ENCODE results near the gene OR4E1. TPM values are rescaled to one million over a fixed set of nuclear protein-coding genes. Genes with fewer than 3 reads are reported as not detected.
"Not testable (repeated sequence)": the region's sequence is repeated elsewhere in the genome, so short reads cannot be mapped to it uniquely, and the experiment has no call there.

OR4E1 gene
- total RNA-seq, 4 donors from 2014 or later, result not detected

DNA sequence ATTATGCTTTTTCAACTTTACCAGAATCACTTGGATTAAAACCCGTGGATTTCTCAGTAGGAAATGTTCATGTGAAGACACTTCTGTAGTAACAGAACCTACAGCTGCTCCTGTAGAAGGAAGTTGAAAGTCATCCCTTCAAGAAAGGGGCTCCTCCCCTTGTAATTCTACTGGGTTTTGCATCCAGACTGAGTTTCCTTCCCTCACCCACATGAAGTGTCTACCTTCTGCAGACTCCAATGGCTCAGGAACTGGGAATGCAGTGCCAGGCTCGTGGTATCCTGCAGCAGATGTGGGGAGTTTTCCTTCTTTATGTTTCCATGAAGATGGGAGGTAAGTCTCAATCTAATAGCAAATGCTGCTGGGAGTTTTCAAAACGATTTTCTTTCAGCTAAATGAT is 30.9 kb downstream of the OR4E1 start:
- TF ChIP-seq, protein P1, sequence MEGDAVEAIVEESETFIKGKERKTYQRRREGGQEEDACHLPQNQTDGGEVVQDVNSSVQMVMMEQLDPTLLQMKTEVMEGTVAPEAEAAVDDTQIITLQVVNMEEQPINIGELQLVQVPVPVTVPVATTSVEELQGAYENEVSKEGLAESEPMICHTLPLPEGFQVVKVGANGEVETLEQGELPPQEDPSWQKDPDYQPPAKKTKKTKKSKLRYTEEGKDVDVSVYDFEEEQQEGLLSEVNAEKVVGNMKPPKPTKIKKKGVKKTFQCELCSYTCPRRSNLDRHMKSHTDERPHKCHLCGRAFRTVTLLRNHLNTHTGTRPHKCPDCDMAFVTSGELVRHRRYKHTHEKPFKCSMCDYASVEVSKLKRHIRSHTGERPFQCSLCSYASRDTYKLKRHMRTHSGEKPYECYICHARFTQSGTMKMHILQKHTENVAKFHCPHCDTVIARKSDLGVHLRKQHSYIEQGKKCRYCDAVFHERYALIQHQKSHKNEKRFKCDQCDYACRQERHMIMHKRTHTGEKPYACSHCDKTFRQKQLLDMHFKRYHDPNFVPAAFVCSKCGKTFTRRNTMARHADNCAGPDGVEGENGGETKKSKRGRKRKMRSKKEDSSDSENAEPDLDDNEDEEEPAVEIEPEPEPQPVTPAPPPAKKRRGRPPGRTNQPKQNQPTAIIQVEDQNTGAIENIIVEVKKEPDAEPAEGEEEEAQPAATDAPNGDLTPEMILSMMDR (IDR thresholded peaks at IDR 0.05), result no peak
- TF ChIP-seq POLR2AphosphoS5 (IDR thresholded peaks at IDR 0.05) (no peak), EP300 (IDR thresholded peaks at IDR 0.05) (no peak), POLR2A (IDR thresholded peaks at IDR 0.05) (no peak)
- H3K27me3 ChIP-seq, result no peaks in the 10 kb centered on the region
- no peak overlapping the region for H3K4me3 ChIP-seq
- H3K9me3 ChIP-seq, result no peaks in the 10 kb centered on the region
- H3K4me1 ChIP-seq, result no peaks in the 10 kb centered on the region
- no peaks in the 10 kb centered on the region for H3K36me3 ChIP-seq
- no peak for ATAC-seq
- no peak overlapping the region for H3K27ac ChIP-seq
- WGBS, 2 donors (ENCODE audit: low coverage in 1 of 2), result 39 to 62% methylated on average over 3 of the region's 3 CpGs

- WGBS, 2 donors (ENCODE audit: low coverage in 1 of 2), result 71 to 82% methylated on average over 3 to 4 of the region's 4 CpGs
- Histone ChIP-seq H3K4me1 (no peaks in the 10 kb centered on the region), H3K4me3 (no peak within 1 kb of the TSS)
Observed at GRCh38 chr14:21634840-21635239, 38.8 kb downstream of the OR4E1 start, which contains the start of gene OR10G2. Gene OR10G2, minus strand, starts transcription at chr14:21634940. Its CDS starts 98 bp downstream, at chr14:21634842.

GRCh38 chr14:21631084-21631483 is 42.5 kb downstream of the OR4E1 start:
- H3K27me3 ChIP-seq, result peaks cover 5% of the 10 kb centered on the region
- TF ChIP-seq, protein P1 (IDR thresholded peaks at IDR 0.05), result no peak
- TF ChIP-seq POLR2AphosphoS5 (IDR thresholded peaks at IDR 0.05) (no peak), EP300 (IDR thresholded peaks at IDR 0.05) (no peak), POLR2A (IDR thresholded peaks at IDR 0.05) (no peak)
- ATAC-seq, result no peak
- no peaks in the 10 kb centered on the region for H3K9me3 ChIP-seq
- H3K27ac ChIP-seq, result no peak overlapping the region
- H3K4me3 ChIP-seq, result no peak overlapping the region
- no peaks in the 10 kb centered on the region for H3K4me1 ChIP-seq
- H3K36me3 ChIP-seq, result no peaks in the 10 kb centered on the region
- WGBS, 2 donors (ENCODE audit: low coverage in 1 of 2), result 29 to 33% methylated on average over 3 of the region's 3 CpGs

More at GRCh38 chr14:21634840-21635239, 38.8 kb downstream of the OR4E1 start, which contains the start of gene OR10G2:
- no peaks in the 10 kb centered on the region for H3K27me3 ChIP-seq
- H3K27ac ChIP-seq, result no peak within 1 kb of the TSS
- TF ChIP-seq POLR2AphosphoS5 (IDR thresholded peaks at IDR 0.05) (no peak), EP300 (IDR thresholded peaks at IDR 0.05) (no peak), POLR2A (IDR thresholded peaks at IDR 0.05) (no peak)
- TF ChIP-seq, protein P1 (IDR thresholded peaks at IDR 0.05), result no peak
- H3K9me3 ChIP-seq, result no peaks in the 10 kb centered on the region
- H3K36me3 ChIP-seq, result no peaks in the 10 kb centered on the region
- ATAC-seq, result no peak

DNA sequence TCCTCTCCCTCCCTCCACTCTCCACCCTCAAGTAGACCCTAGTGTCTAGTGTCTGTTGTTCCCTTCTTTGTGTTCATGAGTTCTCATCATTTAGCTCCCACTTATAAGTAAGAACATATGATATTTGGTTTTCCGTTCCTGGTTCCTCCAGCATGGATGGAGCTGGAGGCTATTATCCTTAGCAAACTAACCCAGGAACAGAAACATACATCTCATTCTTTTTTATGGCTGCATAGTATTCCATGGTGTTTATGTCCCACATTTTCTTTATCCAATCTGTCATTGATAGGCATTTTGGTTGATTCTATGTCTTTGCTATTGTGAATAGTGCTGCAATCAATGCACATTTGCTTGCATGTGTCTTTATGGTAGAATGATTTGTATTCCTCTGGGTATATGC is 43.1 kb downstream of the OR4E1 start:
- not testable (repeated sequence) for H3K4me3 ChIP-seq, H3K27me3 ChIP-seq, H3K9me3 ChIP-seq, ATAC-seq, H3K36me3 ChIP-seq, H3K27ac ChIP-seq, H3K4me1 ChIP-seq
- WGBS, 2 donors (ENCODE audit: low coverage in 1 of 2), result 91 to 100% methylated on average over 1 of the region's 1 CpG

DNA sequence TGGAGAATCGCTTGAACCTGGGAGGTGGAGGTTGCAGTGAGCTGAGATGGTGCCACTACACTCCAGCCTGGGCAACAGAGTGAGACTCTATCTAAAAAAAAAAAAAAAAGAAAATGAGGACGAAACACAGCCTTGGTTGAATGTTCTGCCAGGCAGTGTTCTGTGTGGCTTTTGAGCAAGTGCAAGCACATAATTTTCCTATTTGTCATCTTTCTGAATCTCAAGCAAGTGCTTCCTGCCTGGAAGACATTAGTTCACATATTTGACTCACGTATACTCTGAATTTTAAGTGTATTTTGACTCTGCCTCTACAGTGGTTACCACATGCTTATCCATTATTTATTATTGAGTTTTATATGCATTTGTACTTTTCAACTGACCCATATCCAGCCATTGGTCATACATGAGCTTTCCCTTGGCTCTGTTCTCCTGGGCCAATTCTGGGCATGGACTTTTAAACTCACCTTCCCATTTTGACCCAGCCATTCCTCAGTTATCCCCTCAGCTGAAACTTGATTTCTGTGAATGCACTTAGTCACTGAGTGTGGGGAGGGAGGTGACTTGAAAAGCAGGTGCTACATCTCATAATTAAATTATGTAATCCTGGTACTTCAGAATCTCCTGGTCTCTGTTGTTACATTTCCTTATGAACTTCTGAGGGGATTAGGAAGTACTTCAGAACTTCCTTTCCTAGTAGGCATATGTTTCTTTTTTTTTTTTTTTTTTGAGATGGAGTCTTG is 47.0 kb downstream of the OR4E1 start:
- Histone ChIP-seq H3K9me3 (no peaks in the 10 kb centered on the region), H3K36me3 (no peaks in the 10 kb centered on the region), H3K4me3 (no peak overlapping the region), H3K27ac (no peak overlapping the region), H3K27me3 (peaks cover 8% of the 10 kb centered on the region), H3K4me1 (no peaks in the 10 kb centered on the region)
- no peak for ATAC-seq
- WGBS, 2 donors (ENCODE audit: low coverage in 1 of 2), result 55 to 56% methylated on average over 3 of the region's 3 CpGs
- TF ChIP-seq POLR2AphosphoS5 (IDR thresholded peaks at IDR 0.05) (no peak), POLR2A (IDR thresholded peaks at IDR 0.05) (no peak), EP300 (IDR thresholded peaks at IDR 0.05) (no peak)
- TF ChIP-seq, protein P1 (IDR thresholded peaks at IDR 0.05), result no peak

Small RNA genes within 50 kb of the gene (small RNA-seq; reads per million reads assigned to genes)
- 0 reads per million in 4 donors for gene AC243972.3

Other genes with a start within 250 kb of the OR4E1 start
- 10 to 100 TPM; 47.4 to 59.0 (median 53.3) TPM for gene CHD8, start 217.7 kb downstream of the OR4E1 start, total RNA-seq
- 10 to 100 TPM; 28.3 to 44.8 (median 29.7) TPM for gene RAB2B, start 196.9 kb downstream of the OR4E1 start, total RNA-seq
- gene TOX4, start 196.6 kb downstream of the OR4E1 start, total RNA-seq, result 10 to 100 TPM; 39.8 to 82.4 (median 62.3) TPM
- gene METTL3, start 162.5 kb downstream of the OR4E1 start, total RNA-seq, result 10 to 100 TPM; 31.9 to 73.0 (median 48.6) TPM
- gene SALL2, start 147.5 kb downstream of the OR4E1 start, total RNA-seq, result 10 to 100 TPM; 14.7 to 23.8 (median 21.8) TPM
- not detected for gene OR10G3, start 93.7 kb downstream of the OR4E1 start, total RNA-seq
- gene OR10G2, start 38.9 kb downstream of the OR4E1 start, total RNA-seq, result not detected
- gene OR4E2, start 20.0 kb downstream of the OR4E1 start, total RNA-seq, result not detected